ELF-1 (cell line): ENCODE measurements around the gene LETM1.

ENCODE experiments used
- DNase-seq: peaks from one replicate; pipeline ENCODE4 v3.0.0-alpha.2; 2016; ENCODE audit warnings: low read depth, low spot score

Gene LETM1

DNA sequence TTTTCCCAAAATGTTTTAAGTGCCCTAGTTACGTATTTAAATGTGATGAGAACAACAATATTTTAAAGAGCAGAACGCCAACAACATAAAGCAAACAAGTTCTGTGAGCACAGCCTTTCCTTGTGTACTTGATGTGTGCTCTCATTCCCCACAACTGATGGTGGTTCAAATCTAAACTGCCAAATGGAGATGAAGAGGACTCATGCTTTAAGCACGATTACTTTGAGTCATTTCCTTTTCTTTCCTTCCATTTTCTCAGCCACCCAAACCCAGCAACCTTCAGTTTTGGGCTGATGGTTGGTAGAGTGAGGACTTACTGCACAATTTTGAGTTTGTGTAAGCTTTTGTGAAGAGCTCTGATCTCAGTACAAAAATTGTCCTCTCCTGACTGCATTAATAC, 16.9 kb upstream of the LETM1 start:
- no peak for DNase-seq

DNA sequence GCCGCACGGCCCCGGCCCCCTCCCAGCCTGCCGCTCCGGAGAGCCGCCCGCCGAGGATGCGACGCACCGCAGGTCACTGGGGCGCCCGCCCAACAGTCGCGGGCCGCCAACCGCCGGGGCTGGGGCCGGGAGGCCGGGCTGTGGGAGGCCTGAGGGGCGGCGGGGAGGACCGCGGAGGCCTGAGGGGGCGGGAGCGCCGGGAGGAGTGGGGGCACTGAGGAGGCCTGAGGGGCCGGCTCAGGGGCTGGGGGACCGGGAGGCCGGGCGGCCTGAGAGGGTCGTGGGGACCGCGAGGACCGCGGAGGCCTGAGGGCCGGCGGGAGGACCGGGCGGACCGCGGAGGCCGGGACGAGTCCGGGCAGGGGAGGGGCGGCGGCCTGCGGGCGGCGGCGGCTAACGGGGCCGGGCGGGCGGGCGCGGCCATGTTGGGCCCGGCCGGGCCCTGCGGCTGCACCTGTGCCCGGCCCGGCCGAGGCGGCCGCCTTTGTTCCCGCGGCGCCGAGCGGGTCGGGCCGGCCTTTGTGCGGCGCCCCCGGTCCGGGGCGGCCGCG, 15.6 kb upstream of the LETM1 start:
- DNase-seq, result no peak

DNA sequence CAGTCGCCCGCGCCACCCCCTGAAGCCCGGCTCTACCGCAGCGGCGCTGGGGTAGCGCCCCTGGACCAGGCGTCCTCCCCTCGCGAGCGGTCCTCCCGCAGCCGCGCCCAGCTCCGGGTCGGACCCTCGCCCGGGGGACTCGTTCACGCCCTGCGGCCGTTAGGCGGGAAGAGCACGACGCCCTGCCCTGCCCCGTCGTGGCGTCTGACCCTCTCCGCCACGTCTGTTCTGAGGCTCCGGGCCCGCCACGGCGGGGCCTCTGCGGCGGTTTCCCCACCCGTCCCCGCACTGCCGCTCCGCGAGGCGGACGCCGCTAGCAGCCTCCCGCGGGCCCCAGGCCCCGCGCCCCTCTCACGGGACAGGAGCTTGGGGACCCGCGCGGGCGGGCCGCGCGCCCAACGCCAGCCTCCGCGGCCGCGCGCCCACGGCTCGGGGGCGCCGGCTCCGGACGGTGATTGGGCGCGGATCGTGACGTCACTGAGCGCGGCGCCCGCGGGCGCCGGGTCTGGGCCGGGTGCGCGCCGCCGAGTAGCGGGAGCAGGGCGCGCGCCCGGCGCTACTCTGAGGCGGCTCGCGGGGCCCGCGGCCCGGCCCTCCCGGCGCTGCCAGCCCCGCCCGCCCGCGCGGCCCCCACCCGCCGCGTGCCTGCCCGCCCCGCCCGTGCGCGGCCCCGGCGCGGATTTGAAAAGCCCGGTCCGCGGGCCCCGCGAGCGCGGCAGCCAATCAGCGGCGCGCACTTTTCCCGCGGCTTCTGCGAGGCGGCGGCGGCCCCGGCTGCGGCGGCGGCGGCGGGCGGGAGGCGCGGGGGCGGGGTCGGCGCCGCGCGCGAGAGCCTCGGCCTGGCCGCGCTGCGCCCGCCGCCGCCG, 14.9 kb upstream of the LETM1 start, which contains the start of gene NSD2:
Gene NSD2, plus strand, starts transcription at position 816 of the 866 bp plus-strand sequence. CDS start 29,262 bp downstream, outside the sequence.
- peak; percentile 85 for DNase-seq

DNA sequence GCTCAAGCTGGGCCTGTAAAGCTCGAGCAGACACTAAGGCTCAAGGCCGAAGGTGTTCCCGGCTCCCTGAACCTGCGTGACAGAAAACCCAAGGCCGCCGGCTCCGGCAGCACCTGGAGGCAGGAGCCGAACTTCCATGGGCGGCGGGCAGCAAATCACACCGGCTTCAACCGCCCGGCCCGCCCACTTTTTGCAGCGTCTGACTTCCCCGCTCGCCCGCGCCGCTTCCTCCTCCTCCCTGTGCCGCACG, 14.3 kb upstream of the LETM1 start:
- DNase-seq, result peak; percentile 94

DNA sequence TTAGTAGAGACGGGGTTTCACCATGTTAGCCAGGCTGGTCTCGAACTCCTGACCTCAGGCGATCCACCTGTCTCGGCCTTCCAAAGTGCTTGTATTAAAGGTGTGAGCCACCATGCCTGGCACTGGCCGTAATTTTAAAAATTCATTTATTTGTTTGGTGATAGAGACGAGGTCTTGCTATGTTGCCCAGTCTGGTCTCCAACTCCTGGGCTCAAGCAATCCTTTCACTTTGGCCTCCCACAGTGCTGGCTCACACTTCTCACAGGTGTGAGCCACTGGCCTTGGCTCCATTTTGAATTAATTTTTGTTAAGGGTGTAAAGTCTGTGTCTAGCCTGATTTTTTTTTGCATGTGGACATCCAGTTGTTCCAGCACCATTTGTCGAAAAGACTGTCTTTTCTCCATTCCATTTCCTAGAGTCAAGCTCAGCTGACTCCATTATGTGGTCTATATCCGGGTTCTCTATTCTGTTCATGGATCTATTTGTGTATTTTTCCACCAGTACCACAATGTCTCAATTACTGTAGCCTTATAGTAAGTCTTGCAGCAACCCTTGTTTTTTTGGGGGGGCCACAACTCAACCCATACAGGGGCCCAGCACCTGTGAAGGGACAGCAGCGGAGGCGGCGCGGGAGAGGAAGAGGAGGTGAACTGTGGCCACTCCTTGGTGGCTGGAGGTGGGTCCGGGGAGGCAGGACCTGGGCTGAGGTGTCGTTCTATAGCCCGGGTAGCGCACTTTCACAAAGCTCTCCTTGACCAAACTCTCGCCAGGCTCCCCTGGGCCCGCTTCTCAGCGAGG, 13.8 kb upstream of the LETM1 start:
- no peak for DNase-seq

DNA sequence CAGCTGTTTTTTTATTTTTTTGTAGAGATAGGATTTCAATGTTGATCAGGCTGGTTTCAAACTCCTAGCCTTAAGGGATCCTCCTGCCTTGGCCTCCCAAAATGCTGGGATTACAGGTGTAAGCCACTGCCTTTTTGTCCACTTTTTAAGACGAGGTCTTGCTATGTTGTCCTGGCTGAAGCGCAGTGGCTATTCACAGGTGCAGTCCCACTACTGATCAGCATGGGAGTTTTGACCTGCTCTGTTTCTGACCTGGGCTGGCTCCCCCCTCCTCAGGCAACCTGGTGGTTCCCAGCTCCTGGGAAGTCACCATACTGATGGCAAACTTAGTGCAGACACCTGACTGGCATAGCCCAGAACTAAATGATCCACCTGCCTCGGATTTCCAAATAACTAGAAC, 13.0 kb upstream of the LETM1 start:
- no peak for DNase-seq

DNA sequence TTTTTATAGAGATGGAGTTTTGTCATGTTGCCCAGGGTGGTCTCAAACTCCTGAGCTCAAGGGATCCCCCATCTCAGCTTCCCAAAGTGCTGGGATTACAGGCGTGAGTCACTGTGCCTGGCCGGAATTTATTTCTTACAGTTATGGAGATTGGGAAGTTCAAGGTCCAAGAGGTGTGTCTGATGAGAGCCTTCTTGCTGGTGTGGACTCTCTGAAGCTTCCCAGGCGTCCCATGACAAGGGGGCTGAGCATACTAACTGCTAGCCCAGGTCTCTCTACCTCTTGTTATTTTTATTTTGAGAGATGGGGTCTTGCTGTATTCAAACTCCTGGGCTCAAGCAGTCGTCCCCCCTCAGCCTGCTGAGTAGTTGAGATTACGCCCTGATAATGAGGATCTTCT, 12.3 kb upstream of the LETM1 start:
- DNase-seq, result no peak

DNA sequence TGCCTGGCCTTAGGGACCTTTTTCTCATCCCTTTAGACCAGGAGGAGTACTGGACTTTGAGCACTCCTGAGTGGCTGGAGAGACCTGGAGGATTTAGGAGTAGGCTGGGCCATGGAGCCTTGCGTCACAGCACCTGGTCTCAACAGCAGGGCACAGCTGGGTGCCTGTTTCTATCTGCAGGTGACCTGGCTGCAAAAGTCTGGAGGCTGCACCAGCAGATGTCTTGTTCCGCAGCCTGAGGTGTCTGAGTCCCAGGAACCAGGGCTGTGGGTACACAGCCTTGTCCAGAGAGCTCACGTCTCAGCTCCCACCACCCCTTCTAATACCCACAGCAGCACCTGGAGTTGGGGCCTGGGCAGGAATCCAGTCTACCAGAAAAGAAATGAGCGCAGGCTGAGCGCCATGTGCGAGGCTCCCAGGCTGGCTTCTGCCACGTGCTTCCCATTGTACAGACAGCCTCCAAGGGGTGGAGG, 10.3 kb upstream of the LETM1 start:
- no peak for DNase-seq

DNA sequence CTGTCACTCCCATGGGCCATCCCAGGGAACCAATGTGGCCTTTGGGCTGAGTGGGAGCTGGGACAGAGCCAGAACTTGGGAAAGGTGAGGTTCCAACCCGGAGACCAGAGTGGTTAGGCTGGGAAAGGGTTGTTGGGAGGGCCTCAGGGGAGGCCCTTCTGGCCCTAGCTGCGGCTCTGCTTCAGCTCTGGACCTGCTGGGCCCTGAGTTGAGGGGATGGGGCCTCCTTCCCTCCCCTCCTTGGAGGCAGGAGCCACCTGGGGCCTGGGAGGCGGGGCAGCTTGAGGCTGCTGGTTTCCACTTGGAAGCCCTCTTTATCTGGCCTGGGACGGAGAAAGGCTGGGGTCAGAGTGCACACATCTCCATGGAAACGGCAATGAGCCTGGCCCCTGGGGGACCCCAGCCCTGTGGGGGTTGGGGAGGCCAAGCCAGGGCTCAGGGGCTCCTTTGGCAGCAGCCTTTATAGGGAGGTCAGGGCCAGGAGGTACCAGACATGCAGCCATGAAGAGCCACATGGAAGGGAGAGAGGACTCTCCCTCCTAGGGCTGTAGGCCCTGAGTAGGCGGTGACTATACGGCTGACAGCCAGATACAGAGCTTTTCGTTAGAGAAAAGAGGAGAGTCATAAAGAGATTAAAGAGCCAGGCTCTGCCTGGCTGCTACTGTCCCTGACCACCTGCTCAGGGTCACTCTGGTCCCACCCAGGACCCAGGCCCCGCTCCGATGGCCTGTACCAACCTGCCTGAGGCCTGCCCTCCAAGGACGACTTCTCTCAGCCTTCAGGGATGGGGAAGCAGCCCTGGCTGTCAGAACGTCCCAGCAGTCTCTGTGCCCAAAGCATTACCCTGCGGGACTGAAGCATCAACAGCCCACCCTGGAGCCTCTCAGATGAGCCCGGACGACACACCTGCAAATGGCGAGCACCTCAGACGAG, 8.4 kb upstream of the LETM1 start:
- no peak for DNase-seq

DNA sequence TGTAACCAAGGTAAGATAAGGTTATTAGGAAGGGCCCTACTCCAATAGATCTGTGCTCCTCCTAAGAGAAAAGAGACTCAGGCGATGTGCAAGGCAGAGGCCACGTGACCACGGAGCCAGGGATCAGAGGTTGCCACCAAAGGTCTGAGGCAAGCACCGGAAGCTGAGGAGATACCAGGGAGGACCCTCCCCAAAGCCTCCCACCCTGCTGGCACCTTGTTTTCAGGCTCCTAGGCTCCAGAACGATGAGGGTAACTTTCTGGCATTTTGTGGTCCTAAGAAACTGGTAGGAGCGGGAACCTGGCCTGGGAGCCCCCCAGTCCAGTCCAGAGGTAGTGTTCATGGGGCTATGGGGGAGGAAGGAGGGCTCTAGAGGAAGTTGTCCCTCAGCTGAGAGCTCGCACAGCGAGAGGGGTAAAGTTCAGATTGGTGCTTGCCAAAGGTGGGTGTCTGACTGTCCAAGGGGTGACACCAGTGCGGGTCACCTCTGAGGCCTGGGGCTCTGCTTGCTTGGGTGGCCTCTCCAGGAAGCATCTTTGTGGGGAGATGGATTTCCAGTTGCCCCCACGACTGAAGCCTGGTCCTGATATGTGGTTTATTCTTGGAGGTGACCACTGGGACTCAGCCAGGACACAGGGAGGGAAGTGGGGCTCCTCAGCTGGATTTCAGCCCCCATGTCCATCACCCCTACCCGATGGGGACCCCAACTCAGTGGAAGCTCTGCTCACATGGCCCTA, 7.5 kb upstream of the LETM1 start:
- DNase-seq, result no peak

DNA sequence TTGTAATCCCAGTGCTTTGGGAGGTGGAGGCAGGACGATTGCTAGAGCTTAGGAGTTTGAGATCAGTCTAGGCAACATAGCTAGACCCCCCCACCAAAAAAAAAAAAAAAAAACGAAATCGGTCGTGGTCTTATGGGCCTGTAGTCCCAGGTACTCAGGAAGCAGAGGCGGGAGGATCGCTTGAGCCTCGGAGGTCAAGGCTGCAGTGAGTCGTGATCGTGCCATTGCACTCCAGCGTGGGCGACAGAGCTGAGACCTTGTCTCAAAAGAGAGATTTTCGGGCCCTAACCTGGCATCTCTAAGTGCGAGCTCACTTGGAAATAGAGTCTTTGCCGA, 7.0 kb upstream of the LETM1 start:
- no peak for DNase-seq

DNA sequence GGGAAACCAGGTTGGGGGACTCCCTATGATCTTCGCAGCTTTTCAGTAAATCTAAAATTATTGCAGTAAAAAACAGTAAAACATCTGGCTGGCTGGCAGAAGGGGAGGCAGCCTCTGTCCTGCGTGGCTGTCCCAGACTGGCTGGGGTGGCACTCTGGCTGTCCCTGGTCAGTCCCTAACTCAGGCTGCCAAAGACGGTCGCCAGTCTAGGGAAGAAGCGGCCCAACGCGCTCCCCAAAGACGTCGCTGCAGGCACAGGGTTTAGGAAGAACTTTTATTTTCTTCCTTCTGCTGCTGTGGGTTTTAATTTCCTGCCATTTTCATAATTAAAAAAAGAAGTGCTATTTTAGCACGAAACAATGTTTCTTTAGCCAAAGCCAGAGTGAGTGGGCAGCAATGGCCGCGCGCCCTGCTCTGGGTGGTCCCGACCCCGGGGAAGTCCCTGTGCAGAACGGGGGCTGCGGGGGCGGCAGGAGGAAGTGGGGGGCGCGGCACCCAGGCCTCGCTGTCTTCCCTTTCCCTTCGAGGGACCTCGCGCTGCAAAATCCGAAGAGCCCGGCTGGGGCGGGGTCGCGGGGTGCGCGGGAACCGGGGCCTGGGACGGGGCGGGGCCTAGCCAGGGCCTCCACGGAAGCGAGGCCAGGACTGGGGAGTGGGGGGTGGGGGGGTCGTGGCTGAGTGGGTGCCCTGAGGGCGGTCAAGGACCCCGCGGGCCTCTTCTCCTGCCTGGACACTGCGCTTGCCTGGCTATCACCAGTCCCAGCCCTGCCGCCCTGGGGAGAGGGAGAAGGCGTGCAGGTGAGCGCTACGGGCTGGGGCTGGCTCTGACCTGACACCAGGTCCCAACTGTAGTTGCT, 6.3 kb upstream of the LETM1 start:
- no peak for DNase-seq

DNA sequence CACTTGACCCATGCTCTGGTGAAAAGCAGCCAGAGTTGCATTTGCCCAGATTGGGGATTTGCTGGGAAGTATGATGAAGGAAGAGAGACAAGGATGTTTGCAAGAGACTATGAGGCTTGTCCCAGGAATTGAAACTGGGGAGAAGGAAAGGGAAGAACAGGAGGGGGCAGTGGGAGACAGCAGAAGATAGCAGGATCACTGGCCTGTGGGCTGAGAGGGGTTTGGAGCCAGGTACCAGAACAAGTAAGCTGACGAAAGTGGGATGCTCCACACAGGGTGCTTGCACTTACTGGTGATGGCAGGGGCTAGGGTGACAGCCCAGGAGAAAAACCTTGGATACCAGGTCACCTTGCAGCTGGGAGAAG, 3.4 kb upstream of the LETM1 start:
- DNase-seq, result no peak

DNA sequence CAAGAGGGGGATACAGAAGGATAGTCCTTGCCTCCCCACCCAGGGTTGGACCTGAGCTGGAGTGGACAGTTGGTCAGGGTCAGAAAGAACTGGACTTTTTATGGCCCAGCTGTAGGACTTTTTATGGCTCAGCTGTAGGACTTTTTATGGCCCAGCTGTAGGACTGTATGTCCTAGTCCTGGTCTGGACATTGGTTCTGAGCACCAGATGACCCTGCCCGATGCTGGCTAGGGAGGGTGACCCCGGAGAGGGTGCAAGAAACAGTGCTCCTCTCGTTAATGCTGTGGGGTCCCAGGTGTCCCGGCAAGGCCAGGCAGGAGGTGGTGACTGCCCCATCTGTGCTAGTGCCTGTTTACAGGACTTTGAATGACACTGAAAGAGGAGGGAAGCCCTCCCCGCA, 2.0 kb upstream of the LETM1 start:
- DNase-seq, result no peak

DNA sequence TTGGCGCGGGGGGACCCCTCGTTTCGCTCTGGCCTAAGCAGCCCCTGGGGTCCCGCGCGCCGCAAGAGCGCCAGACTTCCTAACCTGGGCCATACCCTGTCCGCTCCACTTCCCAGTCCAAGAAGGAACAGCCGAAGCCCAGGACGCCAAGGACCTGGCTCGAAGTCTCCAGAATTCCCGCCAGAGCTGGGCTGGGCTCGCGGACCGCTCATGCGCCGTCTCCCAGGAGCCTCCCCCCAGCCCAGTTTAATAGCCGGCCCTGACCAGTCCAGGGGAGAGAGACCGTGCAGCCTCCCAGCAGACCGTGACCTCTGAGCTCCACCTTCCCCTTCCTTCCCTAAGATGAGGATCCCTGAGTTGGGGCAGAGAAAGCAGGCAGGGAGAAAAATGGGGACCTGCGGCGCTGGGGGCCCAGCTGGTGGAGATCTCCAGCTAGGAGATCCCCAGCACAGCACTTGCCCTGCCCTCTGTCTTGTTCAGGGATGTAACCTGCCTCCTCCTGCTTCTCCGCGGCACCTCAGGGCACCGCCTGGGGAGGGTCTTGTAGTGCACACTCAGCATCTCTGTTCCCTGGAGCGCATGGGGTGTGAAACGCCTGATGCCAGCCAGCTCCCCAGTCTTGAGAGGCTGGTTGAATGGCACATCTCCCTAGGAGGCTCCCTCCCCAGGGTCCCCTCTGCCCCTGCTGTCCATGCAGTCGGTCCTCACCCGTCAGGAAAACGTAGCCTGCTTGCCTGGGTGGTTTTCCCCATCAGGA, 1.2 kb upstream of the LETM1 start:
- peak; percentile 62 for DNase-seq

DNA sequence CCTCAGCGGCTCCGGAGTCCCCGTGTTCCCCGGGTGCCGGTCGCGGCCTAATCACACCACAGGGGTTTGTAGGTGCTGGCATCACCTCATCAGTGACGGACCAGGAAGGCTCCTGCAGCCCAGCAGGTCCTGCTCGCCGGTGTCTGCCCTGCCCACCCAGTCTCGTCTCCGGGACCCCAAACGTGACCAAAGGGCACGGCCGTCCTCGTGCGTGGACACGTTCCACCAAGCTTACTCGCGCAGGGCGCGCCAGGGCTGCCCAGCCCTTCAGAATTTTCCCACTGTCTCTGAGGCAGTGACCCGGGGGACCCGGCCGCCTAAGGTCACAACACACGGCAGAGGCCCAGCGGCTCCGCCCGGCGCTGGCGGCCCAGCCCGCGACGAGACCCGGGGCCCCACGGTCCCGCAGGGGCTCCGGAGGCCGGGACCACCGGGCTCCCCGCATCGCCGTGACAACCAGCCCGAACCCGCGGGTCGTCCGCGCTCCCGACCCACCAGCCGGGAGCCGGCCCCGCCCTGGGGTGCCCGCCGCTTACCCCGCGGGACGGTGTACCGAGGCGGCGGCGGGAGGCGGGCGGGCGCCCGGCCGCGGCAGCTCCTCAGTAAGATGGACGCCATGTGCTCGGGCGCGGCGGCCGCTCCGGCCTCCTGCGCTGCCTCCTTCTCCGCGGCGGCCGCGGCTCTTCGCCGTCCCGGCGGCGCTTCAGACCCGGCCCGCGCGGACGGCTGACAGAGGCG, 454 bp downstream of the LETM1 start:
- DNase-seq, result no peak

DNA sequence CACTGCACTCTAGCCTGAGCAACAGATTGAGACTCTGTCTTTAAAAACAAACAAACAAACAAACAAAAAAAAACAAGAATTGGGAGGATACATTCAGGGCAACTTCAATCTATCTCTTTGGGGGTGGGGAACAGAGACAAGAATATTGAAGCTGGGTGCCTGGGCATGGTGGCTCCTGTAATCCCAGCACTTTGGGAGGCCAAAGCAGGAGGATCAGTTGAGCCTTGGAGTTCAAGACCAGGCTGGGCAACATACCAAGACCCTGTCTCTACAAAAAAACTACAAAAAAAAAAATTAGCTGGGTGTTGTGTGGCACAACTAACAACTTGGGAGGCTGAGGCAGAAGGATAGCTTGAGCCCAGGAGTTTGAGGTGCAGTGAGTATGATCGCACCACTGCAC, 1.2 kb downstream of the LETM1 start:
- DNase-seq, result no peak

DNA sequence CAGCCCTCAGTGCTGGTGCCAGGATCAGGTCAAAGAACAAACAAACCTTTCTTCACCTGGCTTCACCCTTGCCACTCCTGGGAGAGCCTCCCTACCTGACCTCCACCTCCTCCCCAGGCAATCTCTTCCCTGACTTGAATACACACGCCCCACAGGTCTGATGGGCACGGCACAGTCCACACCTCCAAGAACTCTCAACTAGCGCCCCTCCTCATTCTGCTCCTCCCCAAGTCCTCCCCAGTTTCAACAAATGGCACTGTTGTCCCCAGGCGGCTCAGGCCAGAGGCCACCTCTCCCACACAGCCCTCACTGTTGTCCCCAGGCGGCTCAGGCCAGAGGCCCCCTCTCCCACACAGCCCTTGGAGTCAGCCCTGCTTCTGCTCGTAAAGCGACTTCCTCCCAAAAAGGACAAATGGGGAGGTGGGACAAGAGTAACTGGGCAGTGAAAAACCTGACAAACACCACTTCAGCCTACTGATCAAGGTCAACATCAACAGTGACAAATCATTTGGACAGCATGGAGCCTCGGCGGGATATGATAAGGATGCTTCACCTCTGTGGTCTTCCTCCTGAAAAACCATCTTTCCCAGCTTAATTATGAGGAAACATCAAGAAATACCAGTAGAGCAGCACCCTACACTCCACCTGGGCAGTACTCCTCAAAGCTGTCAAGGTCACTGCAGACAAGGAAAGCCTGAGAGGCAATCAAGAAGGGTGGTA, 2.9 kb downstream of the LETM1 start:
- no peak for DNase-seq
